Endothelial cell of umbilical vein (primary cell): ENCODE data around the gene TMEM225B. TPM values are rescaled to one million over a fixed set of nuclear protein-coding genes. Genes with fewer than 3 reads are reported as not detected.

Source experiments
- BruUV-seq: library from RNA; stranded (reverse); fragments of 400-500 nt; replicated peaks from 2 replicates; lab custom pipeline; 2021; lab: Mats Ljungman, UMichigan
- CTCF ChIA-PET: fragments of 300-600, 350-600 bp; sonication (Branson Sonifier 250); formaldehyde crosslinking; loops from one replicate; lab custom pipeline; 2021; ENCODE audit warnings: antibody characterized with exemption, inconsistent platforms; lab: Charles Lee
- POLR2A ChIA-PET: fragments of 300-600, 350-600 bp; sonication (Branson Sonifier 250); formaldehyde crosslinking; loops from one replicate; lab custom pipeline; 2021; ENCODE audit warnings: antibody characterized with exemption, inconsistent platforms; lab: Charles Lee
- DNase-seq: peaks from one replicate; pipeline ENCODE4 v3.0.0-alpha.2; 2011; ENCODE audit warnings: low read depth, low spot score
- FAIRE-seq: peaks from 2 replicates; lab custom pipeline; 2011; peaks lifted over from hg19 to GRCh38; lab: Jason Lieb, UNC
- H2AFZ ChIP-seq: 2 replicates; pipeline ENCODE4 v1.6.0; 2012; ENCODE audit warnings: low read depth, low read length, control low read depth, inconsistent platforms
- H3K27ac ChIP-seq: 2 replicates; pipeline ENCODE4 v1.5.1; 2011; ENCODE audit warnings: low read depth, mild to moderate bottlenecking, control low read depth, low read length, moderate library complexity; ENCODE audit not compliant: insufficient read depth
- H3K27me3 ChIP-seq, 2 experiments: 2 replicates each; pipeline versions ENCODE4 v1.6.0 to v1.6.1; 2011; ENCODE audit warnings: low read length in 2 of 2, mixed read lengths in 1 of 2; ENCODE audit not compliant: control insufficient read depth in 2 of 2, insufficient read depth in 2 of 2
- H3K36me3 ChIP-seq, 2 experiments: 2 replicates in 1 of 2; 3 replicates in 1 of 2; pipeline ENCODE4 v1.5.1; 2011; ENCODE audit warnings: low read length in 2 of 2, mild to moderate bottlenecking in 1 of 2, moderate library complexity in 1 of 2; ENCODE audit not compliant: control insufficient read depth in 2 of 2, insufficient read depth in 2 of 2; ENCODE audit errors: extremely low read depth in 1 of 2
- H3K4me1 ChIP-seq: 3 replicates; pipeline ENCODE4 v1.5.1; 2011; ENCODE audit warnings: mild to moderate bottlenecking, low read length; ENCODE audit not compliant: control insufficient read depth, insufficient read depth; ENCODE audit errors: extremely low read depth
- H3K4me2 ChIP-seq: 2 replicates; pipeline ENCODE4 v1.6.1; 2011; ENCODE audit warnings: low read length, control low read depth, mixed read lengths; ENCODE audit not compliant: insufficient read depth
- H3K4me3 ChIP-seq, 3 experiments: fragments of 200-600 bp in 1 of 3; sonication (generic), shearing (Covaris generic) in 1 of 3; replicated peaks in 1 of 3; 2 replicates each; pipeline ENCODE4 v1.5.1; 2011 to 2016; ENCODE audit warnings: control low read depth in 3 of 3, low read length in 3 of 3, mild to moderate bottlenecking in 2 of 3, inconsistent platforms in 1 of 3, low read depth in 1 of 3, moderate library complexity in 1 of 3; ENCODE audit not compliant: insufficient read depth in 1 of 3
- H3K79me2 ChIP-seq: 2 replicates; pipeline ENCODE4 v1.6.0; 2012; ENCODE audit warnings: low read length, inconsistent platforms; ENCODE audit not compliant: control insufficient read depth, insufficient read depth
- H3K9ac ChIP-seq: replicated peaks from 2 replicates; pipeline ENCODE3; 2011; ENCODE audit warnings: low read length, control low read depth; ENCODE audit not compliant: insufficient read depth; ENCODE audit errors: extremely low read depth
- H3K9me1 ChIP-seq: replicated peaks from 3 replicates; pipeline ENCODE4 v1.6.0; 2011; ENCODE audit warnings: mild to moderate bottlenecking, low read length; ENCODE audit not compliant: control insufficient read depth, insufficient read depth; ENCODE audit errors: extremely low read depth
- H3K9me3 ChIP-seq: replicated peaks from 2 replicates; pipeline ENCODE4 v1.5.1; 2012; ENCODE audit warnings: low read length, inconsistent platforms; ENCODE audit not compliant: control insufficient read depth, insufficient read depth
- H4K20me1 ChIP-seq: replicated peaks from 2 replicates; pipeline ENCODE3; 2011; ENCODE audit warnings: mild to moderate bottlenecking, low read length; ENCODE audit not compliant: control insufficient read depth, insufficient read depth; ENCODE audit errors: extremely low read depth
- EZH2 ChIP-seq: IDR thresholded peaks from 2 replicates; pipeline ENCODE4 v1.6.1; 2012; ENCODE audit warnings: borderline replicate concordance, low read depth, mild to moderate bottlenecking, moderate library complexity, low read length, inconsistent platforms; ENCODE audit not compliant: severe bottlenecking
- FOS ChIP-seq: IDR thresholded peaks from 2 replicates; pipeline ENCODE4 v1.6.1; 2011; ENCODE audit warnings: mild to moderate bottlenecking, low read length, moderate library complexity, borderline replicate concordance; ENCODE audit not compliant: insufficient read depth
- GATA2 ChIP-seq: IDR thresholded peaks from 2 replicates; pipeline ENCODE4 v1.7.0; 2011; ENCODE audit warnings: low read depth, mild to moderate bottlenecking, moderate library complexity, mixed read lengths, low read length; ENCODE audit not compliant: insufficient read length, insufficient read depth
- JUN ChIP-seq: IDR thresholded peaks from 2 replicates; pipeline ENCODE4 v1.6.1; 2011; ENCODE audit warnings: borderline replicate concordance, low read depth; ENCODE audit not compliant: insufficient read length, insufficient read depth
- POLR2A ChIP-seq: IDR thresholded peaks from 2 replicates; pipeline ENCODE4 v1.6.1; 2012; ENCODE audit warnings: low read depth, mild to moderate bottlenecking, control low read depth, low read length
- POLR2AphosphoS5 ChIP-seq: IDR thresholded peaks from 2 replicates; pipeline ENCODE4 v1.6.1; 2012; ENCODE audit warnings: low read depth, mild to moderate bottlenecking, control low read depth, low read length, moderate library complexity; ENCODE audit not compliant: insufficient read depth
- dilution Hi-C: fragments of 300-500 bp; cut with MboI; formaldehyde crosslinking; loops from one replicate; pipeline ENCODE4 v1.15.0; 2019; ENCODE audit warnings: low sequenced_read_pairs; ENCODE audit not compliant: extremely low pct_ligation_motif_present
- intact Hi-C: fragments of 100-400 bp; cut with micrococcal nuclease; formaldehyde crosslinking; loops from one replicate; pipeline ENCODE4 v1.10.0; 2022
- polyA plus RNA-seq, 4 experiments: library from polyadenylated mRNA; depleted of rRNA in 3 of 4; stranded (reverse) in 3 of 4; unstranded in 1 of 4; fragments of >200 nt; gene quantifications; 2 replicates each; pipeline versions ENCODE4 v1.2.1 to v1.2.3, GENCODE V29; 2011 to 2012; ENCODE audit warnings: missing spikeins in 1 of 4
- total RNA-seq: library from RNA; stranded (reverse); gene quantifications from 2 replicates; pipeline ENCODE4 v1.2.3, GENCODE V29; 2021
- TF ChIP-seq, protein P1 (sequence below), 2 donors: IDR thresholded peaks; 1 replicate in 1 of 2; 2 replicates in 1 of 2; pipeline ENCODE4 v1.5.1; 2011; ENCODE audit warnings: low read length in 2 of 2, mild to moderate bottlenecking in 2 of 2, moderate library complexity in 2 of 2, control low read depth in 1 of 2, inconsistent platforms in 1 of 2, low read depth in 1 of 2; ENCODE audit not compliant: insufficient read depth in 1 of 2; ENCODE audit errors: extremely low read depth in 1 of 2

TMEM225B gene
- total and polyA plus RNA-seq, 2 donors (not counting 3 experiments of a cell fraction or from before 2014, with no cell fraction given): 0.29 TPM; not detected in 1

DNA sequence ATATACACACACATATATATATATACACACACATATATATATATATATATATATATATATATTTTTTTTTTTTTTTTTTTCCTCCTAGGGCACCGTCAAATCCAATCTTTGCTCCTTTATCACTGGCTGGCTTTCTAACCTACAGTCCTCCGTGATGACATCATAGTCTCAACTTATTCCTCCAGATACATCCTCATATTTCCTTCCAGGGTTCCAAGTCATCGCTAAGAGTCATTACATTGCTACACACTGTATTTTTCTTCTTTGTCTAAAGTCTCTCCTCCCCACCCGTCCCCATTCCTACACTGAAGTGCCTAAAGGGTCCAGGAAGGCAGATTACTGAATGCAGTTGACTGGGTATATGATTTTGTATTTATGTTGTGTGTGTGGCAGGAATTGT lies 45.0 kb upstream of the TMEM225B start:
- no peak overlapping the region for H2AFZ ChIP-seq
- intact Hi-C loops: loop anchor here (2.0 kb wide), 1 partner anchor 48 kb away; the partner anchor contains the start of gene ZKSCAN5
- H3K9me3 ChIP-seq: no peaks in the 10 kb centered on the region
- no TSS peak for BruUV-seq
- dilution Hi-C loops: no loop called here
- no peak for TF ChIP-seq GATA2
- TF ChIP-seq, protein P1, sequence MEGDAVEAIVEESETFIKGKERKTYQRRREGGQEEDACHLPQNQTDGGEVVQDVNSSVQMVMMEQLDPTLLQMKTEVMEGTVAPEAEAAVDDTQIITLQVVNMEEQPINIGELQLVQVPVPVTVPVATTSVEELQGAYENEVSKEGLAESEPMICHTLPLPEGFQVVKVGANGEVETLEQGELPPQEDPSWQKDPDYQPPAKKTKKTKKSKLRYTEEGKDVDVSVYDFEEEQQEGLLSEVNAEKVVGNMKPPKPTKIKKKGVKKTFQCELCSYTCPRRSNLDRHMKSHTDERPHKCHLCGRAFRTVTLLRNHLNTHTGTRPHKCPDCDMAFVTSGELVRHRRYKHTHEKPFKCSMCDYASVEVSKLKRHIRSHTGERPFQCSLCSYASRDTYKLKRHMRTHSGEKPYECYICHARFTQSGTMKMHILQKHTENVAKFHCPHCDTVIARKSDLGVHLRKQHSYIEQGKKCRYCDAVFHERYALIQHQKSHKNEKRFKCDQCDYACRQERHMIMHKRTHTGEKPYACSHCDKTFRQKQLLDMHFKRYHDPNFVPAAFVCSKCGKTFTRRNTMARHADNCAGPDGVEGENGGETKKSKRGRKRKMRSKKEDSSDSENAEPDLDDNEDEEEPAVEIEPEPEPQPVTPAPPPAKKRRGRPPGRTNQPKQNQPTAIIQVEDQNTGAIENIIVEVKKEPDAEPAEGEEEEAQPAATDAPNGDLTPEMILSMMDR (IDR thresholded peaks at IDR 0.05; ENCODE audit: extremely low read depth in 1 of 2, insufficient read depth in 1 of 2, low read depth in 1 of 2, low read length in 2 of 2): no peak
- TF ChIP-seq POLR2A: no peak
- no peak for TF ChIP-seq EZH2
- TF ChIP-seq FOS: no peak
- no peak for TF ChIP-seq JUN
- no peak for TF ChIP-seq POLR2AphosphoS5
- ChIA-PET CTCF (no interaction called here), POLR2A (no interaction called here)
- H3K27me3 ChIP-seq: no peaks in the 10 kb centered on the region
- H3K79me2 ChIP-seq: peaks cover 2% of the 10 kb centered on the region
- H3K9ac ChIP-seq: no peak overlapping the region
- DNase-seq (no peak), FAIRE-seq (no peak)
- H3K4me3 ChIP-seq: no peak overlapping the region
- peaks cover 14% of the 10 kb centered on the region for H3K4me1 ChIP-seq
- H3K4me2 ChIP-seq: no peak overlapping the region
- H3K27ac ChIP-seq: no peak overlapping the region
- H3K36me3 ChIP-seq: no peaks in the 10 kb centered on the region
- H3K9me1 ChIP-seq: no peaks in the 10 kb centered on the region
- no peaks in the 10 kb centered on the region for H4K20me1 ChIP-seq
